Natural killer cell (primary cell): Measurements from ENCODE around the gene WWC1. TPM values are rescaled to one million over a fixed set of nuclear protein-coding genes. Genes with fewer than 3 reads are reported as not detected.
"Not testable (repeated sequence)": the region's sequence is repeated elsewhere in the genome, so short reads cannot be mapped to it uniquely, and the experiment has no call there.

Source experiments
- ATAC-seq, 3 donors: fragments of 150-1000 bp in 2 of 3; fragments of 200-7000 bp in 1 of 3; cut with Tn5 transposase; 1 replicate in 1 of 3; 2 replicates in 2 of 3; pipeline ENCODE4 v1.10.0; 2021; ENCODE audit warnings: mild to moderate bottlenecking in 2 of 3, moderate library complexity in 2 of 3
- DNase-seq, 2 donors: peaks; one replicate each; pipeline versions ENCODE4 v3.0.0 to v3.0.0-alpha.2; 2013 to 2021; ENCODE audit warnings: mixed read lengths in 1 of 2
- H3K27ac ChIP-seq: one replicate; pipeline ENCODE4 v1.5.1; 2013; ENCODE audit warnings: mild to moderate bottlenecking, low read length
- H3K27me3 ChIP-seq: one replicate; pipeline ENCODE4 v1.6.1; 2013; ENCODE audit warnings: low read length; ENCODE audit not compliant: control insufficient read depth, insufficient read depth
- H3K36me3 ChIP-seq: one replicate; pipeline ENCODE4 v1.6.1; 2013; ENCODE audit warnings: low read length; ENCODE audit not compliant: control insufficient read depth, insufficient read depth
- H3K4me1 ChIP-seq: one replicate; pipeline ENCODE4 v1.6.1; 2013; ENCODE audit warnings: low read length; ENCODE audit not compliant: control insufficient read depth, insufficient read depth
- H3K4me3 ChIP-seq: one replicate; pipeline ENCODE4 v1.5.1; 2013; ENCODE audit warnings: low read length
- H3K9me3 ChIP-seq: one replicate; pipeline ENCODE4 v1.6.1; 2013; ENCODE audit warnings: low read length; ENCODE audit not compliant: control insufficient read depth, insufficient read depth
- H3K27ac Mint-ChIP-seq, 2 donors: one replicate each; pipeline ENCODE4 v1.8.0; 2022; ENCODE audit warnings: mild to moderate bottlenecking in 2 of 2, mixed read lengths in 2 of 2, moderate library complexity in 1 of 2
- H3K27me3 Mint-ChIP-seq, 2 donors: one replicate each; pipeline ENCODE4 v1.8.0; 2022; ENCODE audit warnings: low read depth in 2 of 2, mixed read lengths in 2 of 2
- H3K36me3 Mint-ChIP-seq: one replicate; pipeline ENCODE4 v1.8.0; 2022; ENCODE audit warnings: mixed read lengths
- H3K4me1 Mint-ChIP-seq, 2 donors: one replicate each; pipeline ENCODE4 v1.8.0; 2022; ENCODE audit warnings: mixed read lengths in 2 of 2
- H3K4me3 Mint-ChIP-seq: one replicate; pipeline ENCODE4 v1.8.0; 2022; ENCODE audit warnings: mild to moderate bottlenecking, moderate library complexity, mixed read lengths
- H3K9me3 Mint-ChIP-seq, 2 donors: one replicate each; pipeline ENCODE4 v1.8.0; 2022; ENCODE audit warnings: mixed read lengths in 2 of 2
- WGBS: methylation state at CpG from one replicate; pipeline ENCODE4 v1.1.7; 2013; ENCODE audit warnings: missing lambda C conversion rate; ENCODE audit not compliant: insufficient coverage; 5-methylcytosine and 5-hydroxymethylcytosine counted together
- intact Hi-C: fragments of 100-400 bp; cut with micrococcal nuclease; formaldehyde crosslinking; loops from one replicate; pipeline ENCODE4 v1.14.2; 2022
- total RNA-seq, 4 donors: library from RNA; stranded (reverse); fragments of 120-200 nt in 1 of 4; gene quantifications; one replicate each; pipeline versions ENCODE4 v1.2.3 to v1.2.4, GENCODE V29; 2013 to 2022
- TF ChIP-seq, protein P1 (sequence below): fragments of 200-600 bp; IDR thresholded peaks from one replicate; pipeline ENCODE4 v1.8.0; 2022; ENCODE audit warnings: antibody characterized with exemption

The WWC1 gene
- total RNA-seq, 3 donors from 2014 or later (not counting 1 experiment from before 2014, with no cell fraction given), result 0.42 to 0.66 (median 0.53) TPM

DNA sequence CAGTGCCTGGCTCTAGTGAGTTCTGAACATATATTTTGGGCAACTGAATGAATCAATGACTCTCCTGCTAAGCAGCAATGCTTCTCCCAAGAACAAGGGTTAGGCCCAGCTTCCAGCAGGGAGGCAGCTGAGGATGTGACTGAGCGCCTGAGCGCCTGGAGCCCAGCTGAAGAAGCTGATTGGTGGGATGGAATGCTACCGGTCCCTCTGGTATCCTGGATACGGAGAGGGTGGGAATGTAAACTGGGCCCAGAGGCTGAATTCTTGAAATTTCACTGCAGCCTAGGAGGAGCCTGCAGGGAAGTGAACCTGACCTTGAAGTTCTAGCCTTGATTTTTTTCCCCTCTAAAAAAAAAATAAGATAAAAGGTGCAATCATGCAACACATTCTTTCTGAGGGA is 43.2 kb downstream of the WWC1 start:
- H3K27ac Mint-ChIP-seq, result no peak overlapping the region

GRCh38 chr5:168337361-168337760 is 45.9 kb downstream of the WWC1 start:
- no peak for ATAC-seq
- H3K27ac Mint-ChIP-seq, result no peak overlapping the region
- TF ChIP-seq, protein P1, sequence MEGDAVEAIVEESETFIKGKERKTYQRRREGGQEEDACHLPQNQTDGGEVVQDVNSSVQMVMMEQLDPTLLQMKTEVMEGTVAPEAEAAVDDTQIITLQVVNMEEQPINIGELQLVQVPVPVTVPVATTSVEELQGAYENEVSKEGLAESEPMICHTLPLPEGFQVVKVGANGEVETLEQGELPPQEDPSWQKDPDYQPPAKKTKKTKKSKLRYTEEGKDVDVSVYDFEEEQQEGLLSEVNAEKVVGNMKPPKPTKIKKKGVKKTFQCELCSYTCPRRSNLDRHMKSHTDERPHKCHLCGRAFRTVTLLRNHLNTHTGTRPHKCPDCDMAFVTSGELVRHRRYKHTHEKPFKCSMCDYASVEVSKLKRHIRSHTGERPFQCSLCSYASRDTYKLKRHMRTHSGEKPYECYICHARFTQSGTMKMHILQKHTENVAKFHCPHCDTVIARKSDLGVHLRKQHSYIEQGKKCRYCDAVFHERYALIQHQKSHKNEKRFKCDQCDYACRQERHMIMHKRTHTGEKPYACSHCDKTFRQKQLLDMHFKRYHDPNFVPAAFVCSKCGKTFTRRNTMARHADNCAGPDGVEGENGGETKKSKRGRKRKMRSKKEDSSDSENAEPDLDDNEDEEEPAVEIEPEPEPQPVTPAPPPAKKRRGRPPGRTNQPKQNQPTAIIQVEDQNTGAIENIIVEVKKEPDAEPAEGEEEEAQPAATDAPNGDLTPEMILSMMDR, result no peak

More for the DNA sequence above, 43.2 kb downstream of the WWC1 start:
- Mint-ChIP-seq H3K4me3 (no peak overlapping the region), H3K27me3 (peaks cover 11 to 18% of the 10 kb centered on the region in 2 donors), H3K36me3 (no peaks in the 10 kb centered on the region), H3K4me1 (no peaks in the 10 kb centered on the region), H3K9me3 (no peaks in the 10 kb centered on the region)
- Histone ChIP-seq H3K27ac (no peak overlapping the region), H3K36me3 (no peaks in the 10 kb centered on the region), H3K4me1 (no peaks in the 10 kb centered on the region), H3K4me3 (no peak overlapping the region), H3K27me3 (no peaks in the 10 kb centered on the region), H3K9me3 (no peaks in the 10 kb centered on the region)
- DNase-seq, result no peak
- intact Hi-C loops, result no loop called here
- ATAC-seq, result no peak
- TF ChIP-seq, protein P1, result no peak
- 96% methylated on average over 4 of the region's 4 CpGs for WGBS

DNA sequence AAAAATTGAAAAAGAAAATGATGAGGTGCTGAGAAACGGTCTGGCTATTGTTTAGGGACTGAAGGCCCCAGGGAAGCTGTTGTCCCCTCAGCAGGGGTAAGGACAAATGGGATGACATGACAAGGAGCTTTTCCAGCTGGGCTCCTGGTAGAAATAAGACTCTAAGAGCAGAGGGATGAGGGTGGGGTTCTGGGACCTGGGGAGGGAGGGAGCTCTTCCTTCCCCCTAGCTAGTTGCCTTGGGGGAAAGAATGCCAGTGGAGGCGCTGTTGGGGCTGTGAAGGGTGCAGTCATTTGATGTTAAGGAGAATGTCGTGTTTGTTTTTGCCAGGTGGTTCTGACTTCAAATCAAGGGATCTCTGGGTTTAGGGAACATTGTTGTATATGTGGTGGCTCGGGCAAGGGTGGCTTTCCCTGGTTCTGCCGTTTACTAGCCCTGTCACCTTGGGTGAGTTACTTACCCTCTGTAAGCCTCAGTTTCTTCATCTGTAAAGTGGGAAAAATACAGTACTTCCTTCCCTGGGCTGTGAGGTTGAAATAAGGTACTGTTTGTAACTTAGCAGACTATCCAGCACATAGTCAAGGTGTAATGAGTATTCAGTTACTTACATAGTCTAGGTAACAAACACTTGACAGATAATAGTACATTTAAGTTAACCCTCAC is 47.8 kb downstream of the WWC1 start:
- Histone ChIP-seq H3K27me3 (no peaks in the 10 kb centered on the region), H3K36me3 (no peaks in the 10 kb centered on the region), H3K4me1 (no peaks in the 10 kb centered on the region), H3K4me3 (no peak overlapping the region), H3K9me3 (no peaks in the 10 kb centered on the region), H3K27ac (no peak overlapping the region)
- WGBS, result 71% methylated on average over 5 of the region's 5 CpGs
- H3K4me3 Mint-ChIP-seq, result no peak overlapping the region
- intact Hi-C loops, result no loop called here
- H3K4me1 Mint-ChIP-seq, result no peaks in the 10 kb centered on the region
- H3K36me3 Mint-ChIP-seq, result no peaks in the 10 kb centered on the region
- DNase-seq (no peak), ATAC-seq (no peak)
- H3K27ac Mint-ChIP-seq, result no peak overlapping the region
- peaks cover 9 to 16% of the 10 kb centered on the region in 2 donors for H3K27me3 Mint-ChIP-seq
- no peaks in the 10 kb centered on the region for H3K9me3 Mint-ChIP-seq
- TF ChIP-seq, protein P1, result no peak

More at GRCh38 chr5:168337361-168337760, 45.9 kb downstream of the WWC1 start:
- Mint-ChIP-seq H3K9me3 (no peaks in the 10 kb centered on the region), H3K36me3 (no peaks in the 10 kb centered on the region), H3K4me1 (no peaks in the 10 kb centered on the region), H3K27me3 (peaks cover 9 to 16% of the 10 kb centered on the region in 2 donors), H3K4me3 (no peak overlapping the region)
- Histone ChIP-seq H3K4me1 (no peaks in the 10 kb centered on the region), H3K4me3 (no peak overlapping the region), H3K36me3 (no peaks in the 10 kb centered on the region), H3K27ac (no peak overlapping the region), H3K9me3 (no peaks in the 10 kb centered on the region), H3K27me3 (no peaks in the 10 kb centered on the region)
- intact Hi-C loops, result no loop called here
- WGBS, result 93% methylated on average over 2 of the region's 2 CpGs
- DNase-seq, result no peak

GRCh38 chr5:168339772-168340140 is 48.3 kb downstream of the WWC1 start:
- H3K4me3 Mint-ChIP-seq, ATAC-seq, H3K4me1 Mint-ChIP-seq, H3K27ac ChIP-seq, H3K27ac Mint-ChIP-seq, H3K27me3 ChIP-seq, H3K36me3 Mint-ChIP-seq, H3K9me3 Mint-ChIP-seq, H3K9me3 ChIP-seq, H3K36me3 ChIP-seq, intact Hi-C loops, H3K4me3 ChIP-seq, H3K4me1 ChIP-seq, DNase-seq: not testable (repeated sequence)
- 90% methylated on average over 3 of the region's 3 CpGs for WGBS
- H3K27me3 Mint-ChIP-seq, result peaks cover 9 to 16% of the 10 kb centered on the region in 2 donors
